HG02610 (cell line): ENCODE results near the gene PAK2.
A peak's percentile ranks its signal among the peaks of the same experiment; 100 is the strongest.
"Not testable (repeated sequence)": the region's sequence is repeated elsewhere in the genome, so short reads cannot be mapped to it uniquely, and the experiment has no call there.

Source experiments
- ATAC-seq: cut with Tn5 transposase; IDR thresholded peaks from one replicate; pipeline ENCODE4 v1.9.1; 2021; ENCODE audit warnings: mild to moderate bottlenecking, moderate library complexity; ENCODE audit not compliant: unreplicated experiment

Gene PAK2

DNA sequence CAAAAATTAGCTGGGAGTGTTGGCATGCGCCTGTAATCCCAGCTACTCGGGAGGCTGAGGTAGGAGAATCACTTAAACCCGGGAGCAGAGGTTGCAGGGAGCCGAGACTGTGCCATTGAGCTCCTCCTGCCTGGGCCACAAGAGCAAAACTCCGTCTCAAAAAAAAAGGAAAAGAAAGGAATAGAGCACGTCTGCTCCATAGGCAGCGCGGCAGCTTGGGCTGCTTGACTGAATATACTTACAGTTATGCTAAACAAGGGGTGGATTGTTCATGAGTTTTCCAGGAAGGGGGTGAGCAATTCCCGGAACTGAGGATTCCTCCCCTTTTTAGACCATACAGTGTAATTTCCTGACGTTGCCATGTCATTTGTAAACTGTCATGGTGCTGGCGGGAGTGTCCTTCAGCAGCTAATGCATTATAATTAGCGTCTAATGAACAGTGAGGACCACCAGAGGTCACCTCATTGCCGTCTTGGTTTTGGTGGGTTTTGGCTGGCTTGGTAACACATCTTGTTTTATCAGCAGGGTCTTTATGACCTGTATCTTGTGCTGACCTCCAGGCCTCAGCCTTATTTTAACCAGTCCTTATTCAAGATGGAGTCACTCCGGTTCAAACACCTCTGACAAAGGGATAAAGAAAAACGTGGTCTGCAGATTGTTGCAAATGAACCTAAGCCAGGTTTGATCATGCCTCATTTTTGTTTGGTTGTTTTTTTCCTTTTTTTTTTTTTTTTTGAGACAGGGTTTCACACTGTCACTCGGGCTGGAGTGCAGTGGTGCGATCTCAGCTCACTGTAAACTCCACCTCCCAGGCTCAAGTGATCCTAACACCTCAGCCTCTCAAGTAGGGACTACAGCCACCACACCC is 103.1 kb downstream of the PAK2 start:
- no peak for ATAC-seq

DNA sequence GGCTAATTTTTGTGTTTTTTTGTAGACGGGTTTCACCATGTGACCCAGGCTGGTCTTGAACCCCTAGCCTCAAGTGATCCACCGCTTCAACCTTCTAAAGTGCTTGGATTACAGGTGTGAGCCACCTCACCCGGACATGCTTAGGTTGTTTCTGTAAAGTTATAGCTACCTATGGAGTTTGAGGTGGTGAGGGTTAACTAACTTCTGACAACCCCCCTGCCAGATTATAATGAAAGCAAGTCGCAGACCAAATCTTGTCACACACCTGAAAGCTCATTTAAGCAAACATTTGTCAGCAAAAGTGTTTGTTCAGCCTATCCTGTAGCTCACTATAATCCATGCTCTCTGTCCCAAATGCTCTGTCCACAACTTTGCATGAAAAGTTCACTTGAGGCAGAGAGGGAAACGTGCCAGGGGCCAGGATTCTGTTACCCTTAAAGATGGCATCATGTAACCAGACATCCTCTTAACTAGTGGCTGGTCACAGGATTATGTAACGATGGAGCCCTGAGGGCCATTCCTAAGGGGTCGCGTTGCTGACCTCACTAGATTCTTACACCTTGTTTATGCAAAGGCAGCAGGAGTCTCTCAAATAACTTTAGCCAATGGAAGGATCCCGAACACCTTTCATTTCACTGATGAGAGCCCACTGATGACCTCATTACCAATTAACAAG is 103.9 kb downstream of the PAK2 start:
- no peak for ATAC-seq

DNA sequence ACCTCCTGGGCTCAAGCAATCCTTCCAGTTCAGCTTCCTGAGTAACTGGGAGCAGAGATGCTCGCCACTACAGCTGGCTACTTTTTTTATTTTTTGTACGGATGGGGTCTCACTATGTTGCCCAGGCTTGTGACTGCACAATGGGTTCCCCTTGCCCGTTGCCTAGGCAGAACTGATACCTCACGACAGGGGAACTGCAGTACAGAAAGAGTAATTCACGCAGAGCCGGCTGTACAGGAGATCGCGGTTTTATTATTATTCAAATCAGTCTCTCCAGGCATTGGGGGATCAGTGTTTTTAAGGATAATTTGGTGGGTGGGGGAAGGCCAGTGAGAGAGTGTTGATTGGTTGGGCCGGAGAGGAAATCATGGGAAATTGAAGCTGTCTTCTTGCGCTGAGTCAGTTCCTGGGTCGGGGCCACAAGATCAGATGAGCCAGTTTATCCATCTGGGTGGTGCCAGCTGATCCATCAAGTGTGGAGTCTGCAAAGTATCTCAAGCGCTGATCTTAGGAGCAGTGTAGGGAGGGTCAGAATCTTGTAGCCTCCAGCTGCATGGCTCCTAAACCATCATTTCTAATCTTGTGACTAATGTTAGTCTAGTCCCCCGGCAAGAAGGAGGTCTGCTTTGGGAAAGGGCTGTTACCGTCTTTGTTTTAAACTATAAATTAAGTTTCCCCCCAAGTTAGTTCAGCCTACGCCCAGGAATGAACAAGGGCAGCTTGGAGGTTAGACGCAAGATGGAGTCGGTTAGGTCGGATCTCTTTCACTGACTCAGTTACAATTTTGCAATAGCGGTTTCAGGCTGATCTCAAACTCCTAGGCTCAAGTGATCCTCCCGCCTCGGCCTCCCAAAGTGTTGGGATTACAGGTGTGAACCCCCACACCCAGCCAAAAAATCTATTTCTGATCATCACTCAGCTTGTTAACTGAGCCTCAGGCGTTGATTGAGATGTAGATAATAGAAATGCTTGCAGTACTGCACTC is 104.9 kb downstream of the PAK2 start:
- not testable (repeated sequence) for ATAC-seq

DNA sequence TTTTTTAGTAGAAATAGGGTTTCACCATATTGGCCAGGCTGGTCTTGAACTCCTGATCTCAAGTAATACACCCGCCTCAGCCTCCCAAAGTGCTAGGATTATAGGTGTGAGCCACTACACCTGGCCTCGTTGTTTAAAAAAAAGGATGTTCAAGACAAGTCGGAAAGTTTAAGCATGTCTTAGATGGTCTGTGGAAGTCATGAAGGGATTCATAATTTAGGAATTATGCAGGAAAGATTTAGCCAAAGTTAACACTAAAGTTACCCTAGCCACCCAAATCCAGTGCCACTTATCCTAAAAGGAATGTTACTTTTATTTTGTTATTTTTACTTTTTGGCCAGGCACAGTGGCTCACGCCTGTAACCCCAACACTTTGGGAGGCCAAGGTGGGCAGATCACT is 108.7 kb downstream of the PAK2 start:
- ATAC-seq, result not testable (repeated sequence)

DNA sequence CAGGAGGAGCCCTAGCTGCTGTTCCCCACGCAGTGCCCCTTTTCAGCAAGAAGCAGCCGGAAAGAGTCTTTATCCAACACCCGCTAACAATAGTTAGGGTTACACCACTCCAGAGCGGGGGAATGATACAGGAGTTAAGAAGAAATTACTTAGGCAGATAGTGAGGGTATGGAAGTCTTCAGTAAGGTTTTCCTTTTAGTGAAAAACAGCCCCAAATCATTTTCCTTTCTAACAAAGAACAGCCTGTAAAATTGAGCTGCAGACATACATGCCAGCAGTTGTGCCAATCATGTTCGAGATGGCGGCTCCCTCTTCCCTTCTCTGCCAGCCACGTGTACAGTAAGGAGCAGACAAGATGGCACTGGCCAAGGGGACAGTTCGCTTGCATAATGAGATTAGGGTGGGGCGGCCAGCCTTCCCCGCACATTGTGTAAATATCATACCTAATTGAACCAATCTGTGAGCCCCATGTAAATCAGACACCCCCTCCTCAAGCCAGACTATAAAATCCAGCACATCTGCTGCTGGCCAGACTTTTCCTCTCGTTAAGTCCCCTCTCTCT is 109.6 kb downstream of the PAK2 start:
- no peak for ATAC-seq

DNA sequence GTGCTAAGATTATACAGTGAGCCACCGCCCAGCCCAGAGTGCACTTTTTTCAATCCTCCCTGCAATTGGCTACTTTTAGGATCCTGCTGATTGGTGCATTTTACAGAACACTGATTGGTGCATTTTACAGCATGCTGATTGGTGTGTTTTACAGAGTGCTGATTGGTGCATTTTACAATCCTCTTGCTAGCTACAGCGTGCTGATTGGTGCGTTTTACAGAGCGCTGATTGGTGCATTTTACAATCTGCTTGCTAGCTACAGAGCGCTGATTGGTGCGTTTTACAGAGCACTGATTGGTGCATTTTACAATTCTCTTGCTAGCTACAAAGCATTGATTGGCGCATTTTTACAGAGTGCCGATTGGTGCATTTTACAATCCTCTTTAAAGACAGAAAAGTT is 123.3 kb downstream of the PAK2 start:
- not testable (repeated sequence) for ATAC-seq

DNA sequence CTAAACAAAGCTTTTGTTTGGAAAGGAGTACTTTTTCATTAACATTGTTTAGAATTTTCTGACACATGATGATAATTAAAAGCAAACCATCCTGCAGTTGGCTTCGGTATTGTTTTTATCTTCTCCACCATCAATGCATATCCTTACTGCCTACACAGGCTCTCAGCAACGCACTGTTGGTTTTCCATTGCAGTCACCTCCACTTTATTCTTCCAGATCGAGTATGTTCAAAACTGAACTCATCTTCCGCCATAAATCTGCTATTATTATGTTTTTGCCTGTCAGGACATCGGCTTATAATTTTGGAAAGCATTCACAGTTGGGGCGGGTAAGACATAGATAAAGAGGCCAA is 127.5 kb downstream of the PAK2 start:
- ATAC-seq, result no peak

DNA sequence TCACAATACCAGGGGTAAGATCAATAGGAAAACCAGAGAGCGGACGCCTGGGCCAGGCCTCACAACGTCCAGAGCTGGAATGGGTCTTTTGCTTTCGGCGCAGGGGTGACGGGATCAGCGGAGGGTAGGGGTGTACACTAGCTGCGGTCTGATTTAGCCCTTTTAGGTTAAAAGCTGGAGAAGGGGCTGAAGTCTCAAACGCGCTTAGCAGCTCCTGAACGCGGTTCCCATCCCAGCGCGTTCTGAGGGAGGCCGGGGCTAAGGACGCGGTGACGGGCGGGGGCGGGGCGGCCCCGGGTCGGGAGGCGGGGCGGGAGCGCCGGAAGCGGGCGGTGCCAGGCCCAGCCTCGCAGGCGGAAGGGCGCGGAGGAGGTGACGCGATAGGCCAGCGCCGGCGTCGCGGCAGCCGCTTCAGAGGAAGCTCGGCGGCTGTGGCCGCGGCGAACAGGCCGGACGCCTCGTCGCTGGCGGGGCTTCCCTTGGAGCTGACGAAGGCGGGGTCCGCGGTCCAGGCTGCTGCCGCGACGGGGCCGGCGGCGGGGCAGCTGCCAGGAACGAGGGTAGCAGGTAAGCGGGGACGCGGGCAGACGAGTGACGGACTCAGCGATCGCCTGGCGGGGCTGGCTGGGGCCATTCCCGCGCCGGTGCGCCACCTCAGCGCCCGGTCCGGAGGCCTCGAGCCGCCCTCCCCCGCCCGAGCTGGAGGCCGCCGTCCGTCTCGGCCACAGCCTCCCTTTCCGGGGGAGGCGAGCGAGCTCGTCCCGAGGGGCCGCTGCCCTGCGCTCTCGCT is 128.0 kb downstream of the PAK2 start, which contains the start of gene SENP5:
Gene SENP5, plus strand, starts transcription at position 414 of the 790 bp plus-strand sequence. CDS start 17,262 bp downstream, outside the sequence.
- ATAC-seq, result peak; percentile 89

DNA sequence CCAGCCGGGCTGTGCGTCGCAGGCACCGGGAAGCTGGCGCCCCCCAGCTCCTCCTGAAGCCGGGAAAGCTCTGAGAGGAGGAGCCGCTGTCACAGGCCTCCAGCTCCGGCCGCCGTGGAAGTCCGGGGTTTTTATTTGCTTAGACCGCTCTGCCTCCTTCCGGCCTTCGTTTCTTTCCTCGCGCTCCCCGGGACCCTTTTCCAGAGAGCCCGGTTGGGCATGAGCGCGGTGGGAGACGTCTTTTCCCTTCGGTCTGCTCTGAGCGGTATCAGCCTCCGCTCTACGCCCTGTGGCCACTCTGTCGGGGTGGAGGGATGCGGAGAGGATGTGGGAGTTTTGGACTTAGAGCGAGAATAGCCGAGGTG is 128.6 kb downstream of the PAK2 start:
- peak; percentile 25 for ATAC-seq

DNA sequence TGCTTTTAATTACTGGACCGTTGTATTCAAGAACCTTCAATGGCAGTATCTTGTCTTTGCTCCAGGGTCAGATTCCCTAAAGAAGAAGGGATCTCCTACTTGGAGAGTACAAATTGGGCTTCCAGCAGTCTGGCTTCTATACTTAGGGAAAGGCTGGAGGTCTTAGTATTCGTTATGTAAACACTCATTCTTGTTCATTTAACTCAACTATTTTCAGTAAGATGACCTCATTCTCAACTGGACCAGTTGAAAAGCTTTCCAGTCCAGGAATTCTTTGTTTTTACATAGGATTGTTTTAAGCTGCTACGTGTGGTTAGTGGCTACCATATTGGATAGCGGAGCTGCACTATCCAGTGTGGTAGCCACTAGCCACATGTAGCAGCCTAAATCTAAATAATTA is 132.7 kb downstream of the PAK2 start:
- ATAC-seq, result no peak

DNA sequence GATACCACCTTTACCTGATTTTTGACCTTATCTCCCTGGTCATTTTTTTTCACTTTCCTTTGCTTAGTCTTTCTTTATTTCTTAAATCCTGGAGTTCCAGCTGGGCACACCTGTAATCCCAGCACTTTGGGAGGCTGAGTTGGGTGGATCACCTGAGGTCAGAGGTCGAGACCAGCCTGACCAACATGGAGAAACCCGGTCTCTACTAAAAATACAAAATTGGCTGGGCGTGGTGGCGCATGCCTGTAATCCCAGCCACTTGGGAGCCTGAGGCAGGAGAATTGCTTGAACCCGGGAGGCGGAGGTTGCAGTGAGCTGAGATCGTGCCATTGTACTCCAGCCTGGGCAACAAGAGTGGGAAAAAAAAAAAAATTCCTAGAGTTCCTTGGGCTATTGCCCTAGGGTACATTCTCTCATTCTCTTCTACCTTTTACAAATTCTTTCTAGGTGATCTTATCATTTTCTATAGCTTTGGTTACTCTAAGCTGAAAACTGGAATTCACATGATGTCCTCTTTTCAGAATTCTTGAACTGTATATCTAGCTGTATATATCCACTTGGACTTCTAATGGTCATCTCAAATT is 134.9 kb downstream of the PAK2 start:
- not testable (repeated sequence) for ATAC-seq

DNA sequence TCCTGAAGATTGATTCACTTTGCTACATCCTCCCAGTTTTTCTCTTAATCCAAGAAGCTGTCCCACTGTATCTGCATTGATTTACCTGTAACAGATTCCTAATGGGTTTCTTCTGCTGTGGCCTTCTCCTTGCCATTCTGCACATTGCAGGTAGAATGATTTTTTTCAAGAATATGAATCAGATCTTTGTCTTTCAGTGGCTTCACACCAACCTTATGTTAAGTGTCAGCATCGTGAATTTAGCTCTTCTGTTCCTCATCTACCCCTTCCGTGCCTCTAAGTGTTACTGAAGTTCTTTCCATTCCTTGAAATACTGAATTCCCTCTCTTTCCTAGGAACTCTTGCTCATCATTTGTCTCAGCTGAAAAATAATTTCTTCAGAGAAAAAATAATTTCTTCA is 135.6 kb downstream of the PAK2 start:
- no peak for ATAC-seq
